Superior temporal gyrus (tissue), 1 donor: Measurements from ENCODE around the gene TGFBI.

Experiments used
- DNase-seq: peaks from one replicate; pipeline ENCODE4 v3.0.0-alpha.2; 2016; ENCODE audit errors: extremely low spot score

TGFBI gene

DNA sequence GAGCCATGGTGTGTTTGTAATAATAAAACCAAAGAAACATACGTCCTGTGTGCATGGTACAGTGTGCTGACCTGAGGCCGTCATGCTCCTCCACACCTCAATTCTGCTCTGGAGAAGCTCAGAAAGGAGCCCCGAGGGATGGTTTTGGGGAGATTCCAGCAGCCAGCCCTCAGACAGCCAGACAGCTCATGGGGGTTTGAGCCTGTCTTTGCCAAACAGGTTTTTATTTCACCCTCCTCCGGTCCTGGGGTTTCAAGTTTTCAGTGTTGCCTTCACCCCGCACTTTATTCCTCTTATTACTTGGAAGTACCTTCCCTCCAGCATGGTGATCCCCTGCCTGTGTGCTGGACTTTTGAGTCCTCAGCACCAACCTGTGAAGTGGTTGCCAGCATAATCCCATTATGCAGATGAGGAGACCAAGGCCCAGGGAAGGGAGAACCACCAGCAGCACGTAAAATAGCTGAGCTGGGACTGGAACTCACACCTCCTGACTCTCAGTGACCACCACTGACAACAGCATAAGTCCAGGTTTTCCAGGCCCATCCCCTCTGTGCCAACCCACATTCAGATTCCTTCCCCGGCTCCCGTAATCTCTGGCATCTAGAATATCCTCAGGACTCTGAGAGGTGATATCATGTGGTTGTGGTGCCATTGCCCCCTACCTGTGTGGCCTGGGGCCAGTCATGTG, 35.1 kb downstream of the TGFBI start:
- no peak for DNase-seq

DNA sequence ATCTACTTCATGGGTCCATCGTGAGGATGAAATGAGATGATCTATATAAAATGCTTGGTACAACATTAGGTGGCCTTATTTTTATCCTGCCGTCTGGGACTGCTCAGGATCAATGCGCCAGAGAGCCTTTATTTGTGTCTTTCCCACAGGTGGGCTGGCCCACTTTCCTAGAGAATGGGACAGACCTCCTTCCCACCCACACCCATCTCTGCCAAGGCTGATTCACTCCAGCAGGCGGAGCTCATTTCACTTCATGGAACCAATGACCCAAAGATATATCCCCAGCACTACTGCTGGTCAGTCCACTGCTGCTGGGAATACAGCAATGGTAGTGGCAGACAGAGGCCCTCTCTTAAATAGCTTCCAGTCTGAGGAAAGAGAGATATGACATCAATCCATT, 35.7 kb downstream of the TGFBI start:
- no peak for DNase-seq

DNA sequence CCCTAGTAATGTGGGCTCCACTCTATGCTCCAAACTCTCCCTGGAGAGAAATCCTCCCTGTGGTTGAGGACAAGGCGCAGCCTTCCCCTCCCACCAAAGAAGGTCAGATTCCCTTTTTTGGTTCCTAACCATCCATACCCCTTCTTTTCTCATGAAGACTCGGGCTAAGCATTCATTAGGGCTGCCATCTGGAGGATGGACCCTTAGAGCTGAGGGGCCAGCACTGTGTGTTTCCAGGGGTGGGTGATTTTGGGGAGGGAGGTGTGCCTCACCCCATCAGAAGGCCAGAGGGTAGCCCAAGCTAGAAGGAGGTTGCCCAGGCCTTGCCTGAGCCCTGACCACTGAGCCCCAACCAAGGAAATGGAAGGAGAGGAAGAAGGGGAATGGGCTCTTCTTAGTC, 36.8 kb downstream of the TGFBI start:
- DNase-seq = no peak

DNA sequence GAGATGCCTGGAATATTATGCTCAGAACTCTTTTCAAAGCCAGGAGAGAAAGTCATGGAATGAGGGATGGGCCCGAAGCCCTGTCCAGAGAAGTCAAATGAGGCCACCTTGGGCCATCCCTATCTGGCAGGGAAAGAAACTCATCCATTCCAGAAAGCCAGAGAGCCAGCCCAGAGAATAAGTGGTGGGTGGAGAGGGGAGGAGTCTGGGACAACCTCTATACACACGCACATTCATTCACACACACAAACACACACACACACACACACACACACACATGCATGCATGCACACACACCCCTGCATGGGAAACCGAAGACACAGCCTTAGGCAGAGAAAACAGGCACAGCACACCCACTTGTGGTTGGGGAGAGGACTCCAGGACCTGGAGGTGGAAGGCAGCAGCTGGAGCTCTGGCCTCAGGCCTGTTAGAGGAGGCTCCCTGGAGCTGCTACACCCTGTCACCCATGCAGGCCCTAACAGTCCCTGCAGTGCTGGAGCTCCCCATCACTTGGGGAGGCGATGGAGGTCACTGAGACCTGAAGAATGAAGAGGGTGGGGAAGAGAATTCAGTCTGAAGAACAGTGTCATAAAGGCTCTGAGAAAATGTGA, 38.0 kb downstream of the TGFBI start:
- no peak for DNase-seq

DNA sequence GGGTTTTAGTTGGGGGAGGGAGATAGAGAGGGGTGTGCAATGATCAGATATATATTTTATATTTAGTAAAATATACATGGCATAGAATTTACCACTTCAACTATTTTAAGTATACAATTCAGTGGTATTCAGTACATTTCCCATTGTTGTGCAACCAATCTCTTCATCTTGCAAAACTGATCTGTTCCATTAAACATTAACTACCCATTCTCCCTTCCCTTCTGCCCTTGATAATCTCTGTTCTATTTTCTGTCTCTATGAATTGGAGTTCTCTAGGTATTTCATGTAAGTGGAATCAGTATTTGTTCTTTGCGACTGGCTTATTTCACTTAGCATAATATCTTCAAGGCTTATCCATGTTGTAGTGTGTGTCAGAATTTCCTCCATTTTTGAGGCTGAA, 38.6 kb downstream of the TGFBI start:
- no peak for DNase-seq

DNA sequence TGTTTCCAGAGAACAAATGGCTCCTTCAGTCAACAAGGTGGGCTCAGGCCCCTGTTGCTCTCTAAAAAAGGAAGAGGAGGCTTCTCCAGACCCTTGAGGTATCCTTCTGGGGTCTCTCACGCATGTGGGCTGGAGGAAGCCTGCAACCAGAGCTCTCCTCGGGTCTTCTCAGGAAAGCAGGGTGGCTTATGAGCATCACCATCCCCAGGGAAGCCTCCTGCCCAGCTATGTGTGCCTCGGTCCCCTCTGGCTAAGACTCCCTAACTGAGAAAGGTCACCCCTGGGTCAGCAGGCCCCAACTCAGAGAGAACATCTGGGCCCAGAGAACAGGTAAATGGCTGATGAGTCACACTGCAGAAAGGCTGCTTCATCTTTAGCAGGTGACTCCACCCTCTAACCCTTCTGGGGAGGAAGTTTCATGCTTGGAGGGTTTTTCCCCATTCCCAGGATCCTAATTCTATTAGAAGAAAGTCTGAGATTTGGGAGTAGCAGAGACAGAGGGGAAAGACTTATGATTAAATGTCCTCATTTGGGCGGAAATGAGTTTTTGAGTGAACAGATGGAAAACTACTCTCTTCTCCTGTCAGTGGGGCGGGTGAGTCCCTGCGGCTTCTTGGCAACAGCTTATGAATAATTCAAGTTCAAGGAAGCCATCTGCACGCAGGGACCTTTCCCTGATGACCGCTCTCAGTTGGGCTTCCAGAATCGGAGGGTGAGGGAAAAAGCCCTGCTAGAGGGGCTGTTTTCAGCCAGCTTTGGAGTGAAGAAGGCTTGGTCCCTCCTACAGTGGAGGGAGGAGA, 41.9 kb downstream of the TGFBI start:
- no peak for DNase-seq

DNA sequence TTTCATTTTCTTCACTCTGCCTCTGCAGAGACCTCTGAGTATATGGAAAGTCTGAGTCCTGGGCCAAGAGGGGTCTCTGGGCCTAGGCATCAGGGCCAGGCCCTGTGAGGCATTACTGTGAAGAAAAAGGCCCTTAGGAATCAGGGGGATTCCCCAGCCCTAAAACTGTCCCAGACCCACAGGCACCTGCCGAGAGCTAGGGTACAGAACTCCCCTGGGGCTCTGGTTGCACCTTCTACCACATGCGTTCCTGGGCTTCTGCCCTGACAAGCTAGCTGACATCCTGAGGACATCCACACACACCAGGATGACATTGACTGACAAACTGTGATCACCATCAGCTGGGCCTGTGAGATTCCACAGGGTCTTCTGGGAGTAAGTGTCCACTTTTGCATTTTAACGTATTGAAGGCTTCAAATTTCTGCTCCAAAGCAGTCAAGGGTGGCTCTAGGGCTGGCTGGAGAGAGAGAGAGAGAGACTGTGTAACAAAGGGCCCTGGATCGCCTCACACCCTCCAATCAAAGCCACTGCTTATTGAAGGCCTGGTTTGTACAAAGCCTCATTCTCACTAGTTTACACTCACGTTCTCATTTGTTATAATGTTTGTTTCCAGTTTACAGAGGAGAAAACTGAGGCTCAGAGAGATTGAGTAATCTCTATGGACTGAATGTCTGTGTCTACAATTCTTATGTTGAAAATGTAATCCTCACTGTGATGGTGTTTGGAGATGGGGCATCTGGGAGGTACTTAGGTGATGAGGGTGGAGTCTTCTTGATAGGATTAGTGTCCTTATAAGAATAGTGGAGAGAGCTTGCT, 45.1 kb downstream of the TGFBI start:
- DNase-seq = no peak

DNA sequence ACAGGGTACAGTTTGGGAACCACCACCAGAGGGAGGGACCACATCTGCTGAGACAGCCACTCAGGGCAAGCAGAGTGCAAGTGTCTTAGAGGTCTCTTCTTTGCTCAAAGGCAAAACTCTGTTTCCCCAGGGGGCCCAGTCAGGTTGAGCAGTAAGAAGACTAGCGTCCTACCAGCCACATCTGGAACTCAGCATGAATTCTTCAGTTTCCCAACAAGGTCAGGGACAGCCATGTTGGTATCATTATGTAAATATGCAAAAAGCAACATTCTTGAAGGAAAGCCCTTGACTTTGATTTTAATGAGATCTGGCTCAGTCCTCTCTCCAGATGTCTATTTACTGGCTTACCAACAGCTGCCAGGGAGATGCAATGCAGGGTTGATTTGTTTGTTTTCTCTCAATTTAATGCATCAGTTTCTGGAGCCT, 46.7 kb downstream of the TGFBI start:
- DNase-seq = no peak

DNA sequence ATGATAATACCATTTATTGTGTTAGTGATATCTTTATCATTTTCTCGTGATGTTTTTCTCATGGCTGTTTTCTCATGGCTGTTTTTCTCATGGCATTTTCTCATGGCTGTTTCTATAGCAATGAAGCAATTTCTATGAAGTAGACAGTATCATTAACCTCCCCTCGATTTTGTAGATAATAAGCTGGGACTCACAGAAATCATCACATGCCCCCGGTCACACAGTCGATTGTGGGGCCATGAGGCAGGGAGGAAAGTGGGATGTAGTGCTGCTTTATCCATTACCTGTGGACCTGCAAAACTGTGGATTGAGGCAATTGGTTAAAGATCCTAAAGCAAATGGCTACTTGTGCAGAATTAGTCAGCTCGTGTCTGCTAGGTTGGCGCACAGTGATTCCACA, 47.3 kb downstream of the TGFBI start:
- no peak for DNase-seq

DNA sequence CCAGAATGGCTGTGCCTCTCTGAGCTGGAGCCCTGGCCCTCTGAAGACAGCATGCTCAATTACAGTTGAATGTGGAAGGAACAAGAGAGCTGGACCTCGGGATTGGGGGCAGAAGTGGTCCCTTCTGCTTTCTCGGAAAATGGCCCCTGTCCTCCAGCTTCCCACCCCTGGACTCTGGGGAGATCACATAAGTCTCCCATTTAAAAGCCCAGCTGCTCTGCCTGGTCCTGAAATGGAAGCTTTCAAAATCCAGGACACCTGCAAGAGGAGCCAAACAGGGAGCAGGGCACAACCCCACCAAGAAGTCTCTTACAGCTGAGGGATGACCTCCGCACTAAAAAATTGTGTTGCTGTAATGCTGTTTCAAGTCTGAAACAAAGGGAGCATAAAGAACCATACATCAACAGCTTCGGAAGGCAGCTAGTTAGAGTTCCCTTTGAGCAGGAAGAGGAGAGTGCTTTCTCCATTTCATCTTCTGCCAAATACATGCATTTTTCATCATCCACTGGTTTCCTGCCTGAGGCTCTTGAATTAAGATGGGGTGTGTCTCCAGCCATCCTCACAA, 48.2 kb downstream of the TGFBI start:
- no peak for DNase-seq

DNA sequence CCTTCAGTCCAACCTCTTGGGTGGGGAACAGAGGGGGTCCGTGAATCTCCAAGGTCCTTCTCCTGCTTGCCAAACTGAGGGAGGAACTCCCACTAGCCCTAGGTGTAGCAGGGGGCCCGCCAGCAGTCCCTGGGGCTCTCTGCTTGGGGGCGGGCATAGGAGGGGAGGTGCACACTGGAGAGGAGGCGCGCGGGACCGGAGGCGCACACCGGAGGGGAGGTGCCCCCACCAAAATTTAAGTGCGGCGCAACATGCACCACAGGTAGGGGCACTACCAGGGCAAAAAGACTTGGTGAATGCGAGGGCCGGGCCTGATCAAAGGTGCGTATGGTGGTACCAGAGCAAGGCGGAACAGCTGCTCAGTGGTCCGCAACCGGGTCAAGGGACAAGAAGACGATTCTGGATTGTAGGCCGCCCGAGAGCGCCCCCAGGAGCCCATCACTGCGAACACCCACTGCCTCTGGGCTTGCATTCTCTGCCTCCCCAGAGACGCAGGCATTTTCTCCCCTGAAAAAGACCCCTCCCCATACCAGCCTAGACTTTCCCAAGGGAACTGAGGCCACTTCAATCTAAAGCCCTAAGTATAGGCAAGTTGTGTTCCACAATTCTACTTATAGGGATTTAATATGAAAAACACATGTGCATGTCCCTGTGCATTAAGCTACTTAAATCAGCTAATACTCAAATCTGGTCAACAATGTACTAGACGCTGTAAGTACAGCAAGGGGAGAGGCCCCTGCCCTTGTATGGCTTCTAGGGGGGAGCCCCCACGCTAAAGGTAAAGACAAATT, 50.6 kb downstream of the TGFBI start:
- no peak for DNase-seq

DNA sequence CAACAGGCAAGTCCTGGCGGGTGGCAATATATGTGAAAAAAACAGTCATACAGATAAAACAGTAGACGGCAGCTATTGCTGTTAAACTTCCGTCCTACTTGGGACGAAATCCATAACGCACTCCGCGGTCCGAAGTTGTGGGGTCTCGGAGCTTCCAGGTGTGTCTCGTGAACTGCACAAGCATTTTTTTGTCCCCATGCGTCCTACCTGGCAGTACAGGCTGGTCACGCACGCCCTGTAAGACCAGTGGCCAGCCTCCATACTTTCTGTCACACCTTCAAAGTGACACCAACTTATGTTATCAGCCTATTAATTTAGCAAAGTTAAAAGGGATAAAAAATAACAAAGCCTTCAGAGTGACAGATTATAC, 51.3 kb downstream of the TGFBI start:
- no peak for DNase-seq

DNA sequence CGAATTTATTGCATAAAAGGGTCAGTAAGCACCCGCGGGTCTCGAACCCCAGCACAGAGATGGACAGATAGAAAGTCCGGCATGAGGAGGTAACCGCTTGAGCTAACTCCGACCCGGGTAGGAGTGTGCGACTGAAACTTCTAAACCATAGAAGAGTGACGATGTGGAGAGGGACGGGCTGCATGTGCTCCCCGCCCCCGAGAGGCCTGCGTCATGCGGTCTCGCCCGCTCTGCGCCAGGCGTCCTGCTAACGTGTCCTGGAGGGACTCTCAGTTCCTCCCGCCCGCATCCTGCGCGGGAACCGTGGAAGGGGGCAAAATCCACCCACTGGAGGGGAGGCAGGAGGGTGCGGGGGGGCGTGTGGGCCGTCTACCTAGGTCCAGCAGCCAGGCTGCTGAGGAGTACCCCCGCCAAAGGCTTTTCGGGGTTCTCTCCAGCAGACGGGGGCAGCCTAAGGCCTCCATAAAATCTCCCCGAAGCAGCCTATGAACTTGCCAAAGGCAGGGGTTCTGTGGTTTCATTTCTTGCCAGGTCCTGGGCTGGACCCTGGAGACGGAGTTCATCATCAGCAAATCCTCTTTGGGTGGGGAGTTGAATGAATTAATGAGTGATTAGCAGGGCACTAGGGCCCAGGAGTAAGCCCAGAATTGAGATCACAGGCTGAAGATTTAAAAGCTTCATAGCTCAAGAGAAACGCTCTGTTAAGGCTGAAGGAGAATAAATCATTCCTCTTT, 51.9 kb downstream of the TGFBI start:
- DNase-seq = no peak

DNA sequence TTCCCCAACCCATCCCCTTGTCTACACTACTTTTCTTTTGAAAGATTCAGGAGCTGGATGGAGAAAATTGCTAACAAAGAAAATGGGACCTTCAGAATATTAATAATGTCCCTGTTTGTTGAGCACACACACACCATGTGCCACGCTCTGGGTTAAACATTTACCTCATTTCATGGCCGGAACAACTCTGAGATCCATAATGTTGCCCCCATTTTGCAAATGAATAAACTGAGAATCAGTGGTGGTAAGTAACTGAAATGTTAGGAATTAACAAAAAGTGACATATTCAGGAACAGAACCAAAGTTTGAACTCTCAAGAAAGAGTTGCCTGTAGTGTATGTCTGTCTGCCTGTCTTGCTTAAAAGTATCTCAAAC, 52.4 kb downstream of the TGFBI start:
- no peak for DNase-seq

DNA sequence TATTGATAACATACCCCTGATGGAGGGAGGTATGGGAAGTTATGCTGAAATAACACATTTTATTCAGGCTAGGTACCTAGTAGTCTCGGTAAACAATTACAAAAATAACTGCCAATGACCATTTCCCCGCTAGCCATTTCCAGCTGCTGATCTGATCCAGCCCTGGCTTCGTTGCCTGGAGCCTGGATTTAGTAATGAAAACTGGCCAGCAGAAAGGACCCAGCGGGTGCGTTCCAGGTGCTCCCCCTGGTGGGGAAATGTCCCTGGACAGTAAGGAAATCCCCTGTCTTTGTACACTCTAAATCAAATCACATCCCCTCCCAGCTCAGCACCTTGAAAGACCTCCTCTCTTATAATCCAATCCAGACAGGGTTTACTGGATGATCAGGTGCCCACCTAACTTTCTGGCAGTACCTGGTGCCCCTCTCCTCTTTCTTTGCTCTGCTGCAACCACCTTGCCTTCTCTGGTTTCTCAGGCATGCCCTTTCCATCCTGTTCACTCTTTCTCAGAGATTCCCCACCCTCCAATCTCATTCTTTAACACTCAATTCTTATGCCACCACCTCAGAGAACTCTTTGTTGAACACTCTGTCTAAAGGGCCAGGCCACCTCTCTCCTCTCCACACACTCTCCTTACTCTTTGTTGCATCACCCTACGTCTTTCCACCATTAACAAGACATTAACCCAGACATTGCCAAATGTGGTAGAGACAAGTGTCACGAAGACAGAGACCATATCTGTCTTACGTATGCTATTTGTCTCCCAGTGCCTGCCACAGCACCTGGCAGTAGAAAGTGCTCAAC, 53.8 kb downstream of the TGFBI start:
- peak; percentile 44 for DNase-seq

DNA sequence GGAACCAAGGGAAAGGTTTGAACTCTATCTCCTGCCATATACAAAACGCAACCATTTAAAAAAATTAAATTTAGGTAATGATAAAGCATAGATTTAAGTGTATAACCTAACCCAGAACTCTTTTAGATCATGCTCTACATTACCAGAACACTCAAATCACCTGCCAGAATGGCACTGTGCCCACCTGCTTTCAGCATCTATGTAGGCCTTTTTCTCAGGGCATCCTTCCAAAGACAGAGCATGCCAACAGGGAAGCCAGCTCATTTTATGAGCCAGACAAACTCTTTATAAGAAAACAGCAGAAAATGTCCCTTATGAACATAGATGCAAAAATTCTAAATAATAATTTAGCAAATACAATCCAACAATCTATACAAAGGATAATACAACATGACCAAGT, 55.9 kb downstream of the TGFBI start:
- DNase-seq = peak; percentile 43

DNA sequence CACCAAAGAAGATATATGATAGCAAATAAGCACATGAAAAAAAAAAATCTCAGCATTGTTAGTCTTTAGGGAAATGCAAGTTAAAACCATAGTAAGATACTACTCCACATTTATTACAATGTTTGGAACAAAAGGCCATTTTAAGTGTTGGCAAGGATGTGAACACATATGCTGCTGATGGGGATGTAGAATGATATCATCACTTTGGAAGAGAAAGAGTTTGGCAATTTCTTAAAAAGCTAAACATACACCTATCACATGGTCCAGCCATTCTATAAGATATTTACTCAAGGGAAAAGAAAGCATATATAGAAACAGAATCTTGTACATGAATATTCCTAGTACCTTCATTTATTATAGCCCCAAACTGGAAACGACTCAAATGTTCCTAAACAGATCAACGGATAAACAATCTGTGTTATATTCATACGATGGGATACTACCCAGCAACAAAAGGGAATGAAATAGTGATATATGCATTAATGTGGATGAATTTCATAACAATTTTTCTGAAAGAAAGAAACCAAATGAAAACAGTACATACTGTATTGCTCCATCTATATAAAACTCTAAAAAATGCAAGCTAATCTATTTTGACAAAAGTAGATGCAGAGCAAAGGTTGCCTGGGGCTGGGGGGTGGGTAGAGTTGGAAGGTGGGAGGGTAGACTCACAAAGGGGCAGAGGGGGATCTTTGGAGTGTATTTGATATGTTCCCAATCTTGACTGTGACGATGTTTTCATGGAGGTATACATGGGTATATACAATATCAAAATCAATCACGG, 58.2 kb downstream of the TGFBI start:
- DNase-seq = no peak

DNA sequence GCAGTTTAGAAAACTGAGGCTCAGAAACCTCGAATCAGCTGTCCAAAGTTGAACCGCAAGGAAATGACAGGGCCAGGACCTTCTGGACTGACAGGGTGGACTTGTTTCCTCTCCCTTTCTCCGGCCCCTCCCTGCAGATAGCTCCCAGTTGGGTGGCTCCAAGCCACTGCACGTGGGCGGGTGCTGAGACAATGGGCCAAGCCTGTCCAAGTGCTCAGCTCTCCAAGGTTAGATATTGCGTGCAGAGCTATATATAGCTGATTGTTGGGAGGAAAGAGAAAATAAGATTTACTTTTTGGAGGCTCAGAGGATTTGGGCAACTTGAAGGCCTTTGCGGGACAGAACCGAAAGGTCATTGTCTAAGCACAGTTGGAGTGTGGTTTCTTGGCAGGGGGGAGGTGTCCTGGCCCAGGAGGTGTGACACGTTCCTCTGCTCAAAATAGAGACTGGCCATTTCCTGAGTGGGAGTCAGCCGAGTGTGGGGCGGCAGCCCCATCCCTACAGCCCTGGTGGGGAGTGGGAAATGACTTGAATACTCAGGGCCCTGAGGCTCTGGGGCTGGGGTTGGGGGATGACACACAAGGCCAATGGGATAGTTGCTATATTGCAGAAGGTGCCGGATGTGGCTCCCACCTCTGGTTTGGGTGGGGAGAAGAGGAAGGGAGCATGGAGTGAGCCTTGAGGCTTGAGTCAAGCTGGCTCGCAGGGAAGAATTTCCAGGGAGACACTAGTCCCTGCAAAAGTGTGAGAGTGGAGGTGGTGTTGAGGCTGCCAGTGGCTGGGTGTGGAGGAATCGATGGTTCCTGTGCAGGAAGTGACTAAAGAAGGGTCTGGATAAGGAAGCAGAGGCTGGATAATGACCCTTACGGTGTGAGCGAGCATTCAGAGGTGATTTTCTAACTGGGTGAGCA, 59.4 kb downstream of the TGFBI start:
- no peak for DNase-seq
